GM12875 (cell line): Measurements from ENCODE around the gene GPS2.
"Not testable (repeated sequence)": the region's sequence is repeated elsewhere in the genome, so short reads cannot be mapped to it uniquely, and the experiment has no call there.

Experiments
- H3K4me3 ChIP-seq: one replicate; pipeline ENCODE4 v1.5.1; 2011; ENCODE audit warnings: low read depth, low read length, control low read depth
- CTCF ChIP-seq: IDR thresholded peaks from 2 replicates; pipeline ENCODE4 v1.5.1; 2011; ENCODE audit warnings: low read depth, mild to moderate bottlenecking, control low read depth, inconsistent platforms, low read length, moderate library complexity, borderline replicate concordance; ENCODE audit not compliant: insufficient read depth

GPS2 gene

GRCh38 chr17:7336240-7337175, 21.3 kb upstream of the GPS2 start, which contains the start of gene ACAP1:
Gene ACAP1 (plus strand): TSS chr17:7336529. CDS start chr17:7336735, 206 bp downstream.
- no peak for TF ChIP-seq CTCF

GRCh38 chr17:7335765-7336164, 20.6 kb upstream of the GPS2 start:
- H3K4me3 ChIP-seq: peak overlapping the region; percentile 94

More at GRCh38 chr17:7336240-7337175, 21.3 kb upstream of the GPS2 start, which contains the start of gene ACAP1:
- H3K4me3 ChIP-seq: peak within 1 kb of the TSS; percentile 94

- no peak overlapping the region for H3K4me3 ChIP-seq
- TF ChIP-seq CTCF: no peak
Observed at GRCh38 chr17:7334938-7335538, 19.9 kb upstream of the GPS2 start.

- not testable (repeated sequence) for H3K4me3 ChIP-seq
Observed at GRCh38 chr17:7332600-7333069, 17.5 kb upstream of the GPS2 start.

GRCh38 chr17:7332111-7332510, 17.0 kb upstream of the GPS2 start:
- no peak for TF ChIP-seq CTCF
- H3K4me3 ChIP-seq: no peak overlapping the region

- no peak for TF ChIP-seq CTCF
- H3K4me3 ChIP-seq: peak overlapping the region; percentile 94
Observed at GRCh38 chr17:7330638-7331015, 15.5 kb upstream of the GPS2 start.

GRCh38 chr17:7329997-7330637, 15.0 kb upstream of the GPS2 start:
- H3K4me3 ChIP-seq: peak overlapping the region; percentile 94
- no peak for TF ChIP-seq CTCF
